ENCODE measurements around the gene CYSRT1. TPM values are rescaled to one million over a fixed set of nuclear protein-coding genes. Genes with fewer than 3 reads are reported as not detected.
"Not testable (repeated sequence)": the region's sequence is repeated elsewhere in the genome, so short reads cannot be mapped to it uniquely, and the experiment has no call there.

CYSRT1 gene
- total RNA-seq, 8 experiments from 2014 or later = 1.2 to 4.7 (median 1.3) TPM

GRCh38 chr9:137233143-137233980 lies 8.4 kb downstream of the CYSRT1 start:
- no peak for ATAC-seq (replicated peaks in 6 of 8)
- 50 to 60% methylated on average over 1 to 2 of the region's 40 CpGs; no CpG with 5 or more reads in 8 of the 10 experiments for WGBS, 10 experiments
- H3K4me1 ChIP-seq (replicated peaks in 1 of 2) = peaks cover 5 to 13% of the 10 kb centered on the region in 2 donors
- in situ Hi-C loops (cut with MboI; ENCODE audit: low pct_unique_long_range_greater_than_20kb in 2 of 9, low sequenced_read_pairs in 9 of 9, unreplicated experiment in 9 of 9) = loop anchor here in 1 of 9 experiments (25.0 kb wide), 1 partner anchor 121 kb away; the partner anchor contains the start of gene DPP7
- H3K27ac ChIP-seq = no peak overlapping the region
- no peak overlapping the region for H3K4me3 ChIP-seq

DNA sequence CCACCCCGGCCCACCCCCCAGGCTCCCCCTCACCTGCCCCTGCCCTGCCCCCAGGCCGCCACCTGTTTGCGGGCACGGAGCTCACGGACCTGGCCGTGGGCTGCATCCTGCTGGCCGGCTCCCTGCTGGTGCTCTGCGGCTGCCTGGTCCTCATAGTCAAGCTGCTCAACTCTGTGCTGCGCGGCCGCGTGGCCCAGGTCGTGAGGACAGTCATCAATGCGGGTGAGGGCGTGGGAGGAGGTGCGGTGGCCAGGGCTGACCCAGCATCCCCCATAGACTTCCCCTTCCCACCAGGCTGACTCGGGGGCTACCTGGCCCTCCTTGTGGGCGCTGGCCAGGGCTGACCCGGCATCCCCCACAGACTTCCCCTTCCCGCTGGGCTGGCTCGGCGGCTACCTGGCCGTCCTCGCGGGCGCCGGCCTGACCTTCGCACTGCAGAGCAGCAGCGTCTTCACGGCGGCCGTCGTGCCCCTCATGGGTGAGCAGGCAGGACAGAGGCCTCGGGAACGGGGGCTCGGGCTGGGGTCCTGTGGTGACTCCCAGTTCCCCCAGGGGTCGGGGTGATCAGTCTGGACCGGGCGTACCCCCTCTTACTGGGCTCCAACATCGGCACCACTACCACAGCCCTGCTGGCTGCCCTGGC lies 9.2 kb downstream of the CYSRT1 start:
- in situ Hi-C loops (cut with MboI; ENCODE audit: low pct_unique_long_range_greater_than_20kb in 2 of 9, low sequenced_read_pairs in 9 of 9, unreplicated experiment in 9 of 9) = loop anchor here in 1 of 9 experiments (25.0 kb wide), 1 partner anchor 122 kb away; the partner anchor contains the start of gene DPP7
- H3K4me3 ChIP-seq = no peak overlapping the region
- H3K27ac ChIP-seq = no peak overlapping the region
- ATAC-seq (replicated peaks in 6 of 8) = no peak
- WGBS, 10 experiments = 60 to 82% (median 80%) methylated on average over 1 to 19 of the region's 40 CpGs; no CpG with 5 or more reads in 5 of the 10 experiments
- peaks cover 5 to 14% of the 10 kb centered on the region in 2 donors for H3K4me1 ChIP-seq (replicated peaks in 1 of 2)

DNA sequence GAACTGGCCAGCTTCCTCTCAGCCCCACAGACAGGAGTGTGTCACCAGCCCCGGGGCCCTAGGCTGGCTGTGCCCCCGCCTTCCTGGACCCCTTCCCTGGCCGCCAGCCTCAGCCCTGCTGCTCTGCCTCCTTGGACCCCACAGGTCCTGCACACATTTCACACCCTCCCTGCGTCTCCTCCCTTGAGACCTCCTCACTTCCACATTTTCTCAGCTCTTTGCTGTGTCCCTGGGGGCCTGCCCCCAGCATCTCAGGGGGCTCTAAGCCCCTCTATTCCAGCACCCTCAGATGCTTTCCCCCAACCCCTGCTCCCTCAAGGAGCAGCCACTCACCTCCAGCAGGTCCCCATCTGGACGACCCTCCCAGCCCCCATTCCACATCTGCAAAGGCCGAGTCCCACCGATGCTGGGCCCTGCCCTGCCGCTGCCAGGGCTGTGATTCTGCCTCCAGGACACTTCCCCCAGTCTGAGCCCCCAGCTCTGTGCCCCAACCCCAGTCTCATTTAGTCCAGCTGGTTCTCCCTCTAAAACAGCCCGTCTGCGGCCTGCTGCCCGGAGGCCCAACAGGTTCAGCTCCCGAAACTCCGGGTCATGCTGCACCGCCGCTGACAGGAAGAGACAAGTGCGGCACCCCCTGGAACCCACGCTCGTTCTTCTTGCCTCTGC lies 9.9 kb downstream of the CYSRT1 start:
- ATAC-seq (replicated peaks in 6 of 8) = no peak
- WGBS, 10 experiments = 80 to 90% (median 83%) methylated on average over 1 to 2 of the region's 18 CpGs; no CpG with 5 or more reads in 7 of the 10 experiments
- Histone ChIP-seq H3K4me3 (no peak overlapping the region), H3K27ac (no peak overlapping the region), H3K4me1 (replicated peaks in 1 of 2) (peaks cover 9 to 19% of the 10 kb centered on the region in 2 donors)
- in situ Hi-C loops (cut with MboI; ENCODE audit: low pct_unique_long_range_greater_than_20kb in 2 of 9, low sequenced_read_pairs in 9 of 9, unreplicated experiment in 9 of 9) = loop anchor here in 1 of 9 experiments (25.0 kb wide), 1 partner anchor 123 kb away; the partner anchor contains the start of gene DPP7

DNA sequence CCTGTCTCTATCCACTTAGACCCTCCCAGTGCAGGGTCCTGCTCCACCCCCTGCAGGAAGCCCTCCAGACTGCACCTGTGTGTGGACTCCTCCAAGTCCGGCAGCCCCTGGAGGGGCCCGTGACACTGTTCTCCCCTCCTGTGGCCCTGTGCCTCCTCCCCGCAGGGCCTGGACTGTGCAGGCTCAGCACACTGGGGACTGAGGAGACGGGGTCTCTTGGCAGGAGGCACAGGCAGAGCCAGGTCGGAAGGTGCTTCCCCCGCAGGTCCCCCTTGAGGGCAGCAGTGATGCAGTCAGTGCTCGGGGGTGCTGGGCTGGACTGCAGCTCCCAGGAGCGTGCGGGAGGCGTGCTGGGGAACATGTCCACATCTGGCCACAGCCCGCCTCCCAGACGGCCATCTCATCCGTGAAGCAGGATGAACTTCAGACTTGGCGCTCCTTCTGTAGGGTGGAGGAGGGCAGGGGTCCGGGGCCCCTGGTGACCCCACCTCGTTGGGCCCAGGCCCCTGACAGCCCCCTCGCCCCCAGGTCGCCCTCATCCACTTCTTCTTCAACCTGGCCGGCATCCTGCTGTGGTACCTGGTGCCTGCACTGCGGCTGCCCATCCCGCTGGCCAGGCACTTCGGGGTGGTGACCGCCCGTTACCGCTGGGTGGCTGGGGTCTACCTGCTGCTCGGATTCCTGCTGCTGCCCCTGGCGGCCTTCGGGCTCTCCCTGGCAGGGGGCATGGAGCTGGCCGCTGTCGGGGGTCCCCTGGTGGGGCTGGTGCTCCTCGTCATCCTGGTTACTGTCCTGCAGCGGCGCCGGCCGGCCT lies 10.7 kb downstream of the CYSRT1 start:
- ATAC-seq (replicated peaks in 6 of 8) = no peak
- Histone ChIP-seq H3K4me1 (replicated peaks in 1 of 2) (peaks cover 9 to 19% of the 10 kb centered on the region in 2 donors), H3K4me3 (no peak overlapping the region), H3K27ac (no peak overlapping the region)
- in situ Hi-C loops (cut with MboI; ENCODE audit: low pct_unique_long_range_greater_than_20kb in 2 of 9, low sequenced_read_pairs in 9 of 9, unreplicated experiment in 9 of 9) = loop anchor here in 1 of 9 experiments (25.0 kb wide), 1 partner anchor 123 kb away; the partner anchor contains the start of gene DPP7
- 40 to 100% methylated on average over 1 to 2 of the region's 35 CpGs; no CpG with 5 or more reads in 8 of the 10 experiments for WGBS, 10 experiments

DNA sequence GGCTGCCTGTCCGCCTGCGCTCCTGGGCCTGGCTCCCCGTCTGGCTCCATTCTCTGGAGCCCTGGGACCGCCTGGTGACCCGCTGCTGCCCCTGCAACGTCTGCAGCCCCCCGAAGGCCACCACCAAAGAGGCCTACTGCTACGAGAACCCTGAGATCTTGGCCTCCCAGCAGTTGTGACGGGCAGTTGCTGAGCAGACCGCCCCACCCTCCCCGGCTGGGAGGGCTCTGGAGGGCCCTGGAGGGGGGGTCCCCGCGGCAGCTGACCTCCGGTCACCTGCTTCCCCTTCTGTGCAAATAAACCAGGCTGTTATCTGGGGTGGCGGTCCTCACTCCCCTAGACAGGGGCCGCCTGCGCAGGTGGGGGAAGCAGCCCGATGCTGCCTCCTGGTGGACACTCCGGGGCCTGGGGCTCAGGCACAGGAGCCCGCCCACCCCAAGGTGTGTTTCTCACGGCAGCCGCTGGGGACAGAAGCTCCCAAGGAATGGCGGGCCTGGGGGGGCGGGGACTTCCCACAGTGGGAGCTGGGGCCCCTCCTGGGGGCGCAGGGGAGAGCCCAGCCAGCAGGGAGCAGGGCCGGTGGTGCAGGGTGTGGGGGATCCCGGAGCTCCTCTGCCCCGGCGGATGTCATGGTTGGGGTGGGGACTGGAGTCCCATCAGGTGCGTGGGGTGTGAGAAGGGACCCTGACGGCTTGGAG lies 11.4 kb downstream of the CYSRT1 start:
- H3K27ac ChIP-seq = peak overlapping the region in 1 of 2 donors; percentile 8
- ATAC-seq (replicated peaks in 6 of 8) = peak; percentile 4 to 46 (median 21)
- peaks cover 9 to 19% of the 10 kb centered on the region in 2 donors for H3K4me1 ChIP-seq (replicated peaks in 1 of 2)

DNA sequence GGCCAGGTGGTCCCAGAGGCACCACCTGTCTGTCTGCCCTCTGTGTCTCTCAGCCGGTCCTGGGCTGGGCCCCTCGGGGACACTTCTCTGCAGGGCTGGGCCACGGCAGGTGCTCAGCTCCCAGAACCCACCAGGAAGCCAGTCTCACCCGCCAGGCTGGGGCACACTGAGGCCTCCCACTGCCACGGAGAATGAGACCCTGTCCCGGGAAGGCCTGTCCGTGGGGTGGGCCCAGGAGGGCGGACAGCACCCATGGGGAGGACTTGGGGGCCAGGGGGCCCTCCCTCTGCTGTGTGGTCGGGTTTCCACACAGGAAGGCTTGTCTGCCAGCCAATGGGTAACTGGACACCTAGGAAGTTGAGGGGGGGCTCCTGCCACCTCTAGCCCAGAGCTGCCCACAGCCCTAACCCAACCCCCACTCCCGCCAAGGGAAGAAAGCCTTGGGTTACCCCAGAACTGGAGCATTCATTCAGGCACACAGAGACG lies 12.0 kb downstream of the CYSRT1 start:
- no peak overlapping the region for H3K4me3 ChIP-seq
- in situ Hi-C loops (cut with MboI; ENCODE audit: low pct_unique_long_range_greater_than_20kb in 2 of 9, low sequenced_read_pairs in 9 of 9, unreplicated experiment in 9 of 9) = loop anchor here in 1 of 9 experiments (25.0 kb wide), 1 partner anchor 125 kb away; the partner anchor contains the start of gene DPP7
- ATAC-seq (replicated peaks in 6 of 8) = no peak
- 47% methylated on average over 3 of the region's 11 CpGs; no CpG with 5 or more reads in 9 of the 10 experiments for WGBS, 10 experiments
- H3K27ac ChIP-seq = peak overlapping the region in 1 of 2 donors; percentile 8
- H3K4me1 ChIP-seq (replicated peaks in 1 of 2) = peaks cover 9 to 19% of the 10 kb centered on the region in 2 donors

More for the DNA sequence above, 11.4 kb downstream of the CYSRT1 start:
- 0 to 40% methylated on average over 1 to 5 of the region's 31 CpGs; no CpG with 5 or more reads in 8 of the 10 experiments for WGBS, 10 experiments
- no peak overlapping the region for H3K4me3 ChIP-seq
- in situ Hi-C loops (cut with MboI; ENCODE audit: low pct_unique_long_range_greater_than_20kb in 2 of 9, low sequenced_read_pairs in 9 of 9, unreplicated experiment in 9 of 9) = loop anchor here in 1 of 9 experiments (25.0 kb wide), 1 partner anchor 124 kb away; the partner anchor contains the start of gene DPP7

DNA sequence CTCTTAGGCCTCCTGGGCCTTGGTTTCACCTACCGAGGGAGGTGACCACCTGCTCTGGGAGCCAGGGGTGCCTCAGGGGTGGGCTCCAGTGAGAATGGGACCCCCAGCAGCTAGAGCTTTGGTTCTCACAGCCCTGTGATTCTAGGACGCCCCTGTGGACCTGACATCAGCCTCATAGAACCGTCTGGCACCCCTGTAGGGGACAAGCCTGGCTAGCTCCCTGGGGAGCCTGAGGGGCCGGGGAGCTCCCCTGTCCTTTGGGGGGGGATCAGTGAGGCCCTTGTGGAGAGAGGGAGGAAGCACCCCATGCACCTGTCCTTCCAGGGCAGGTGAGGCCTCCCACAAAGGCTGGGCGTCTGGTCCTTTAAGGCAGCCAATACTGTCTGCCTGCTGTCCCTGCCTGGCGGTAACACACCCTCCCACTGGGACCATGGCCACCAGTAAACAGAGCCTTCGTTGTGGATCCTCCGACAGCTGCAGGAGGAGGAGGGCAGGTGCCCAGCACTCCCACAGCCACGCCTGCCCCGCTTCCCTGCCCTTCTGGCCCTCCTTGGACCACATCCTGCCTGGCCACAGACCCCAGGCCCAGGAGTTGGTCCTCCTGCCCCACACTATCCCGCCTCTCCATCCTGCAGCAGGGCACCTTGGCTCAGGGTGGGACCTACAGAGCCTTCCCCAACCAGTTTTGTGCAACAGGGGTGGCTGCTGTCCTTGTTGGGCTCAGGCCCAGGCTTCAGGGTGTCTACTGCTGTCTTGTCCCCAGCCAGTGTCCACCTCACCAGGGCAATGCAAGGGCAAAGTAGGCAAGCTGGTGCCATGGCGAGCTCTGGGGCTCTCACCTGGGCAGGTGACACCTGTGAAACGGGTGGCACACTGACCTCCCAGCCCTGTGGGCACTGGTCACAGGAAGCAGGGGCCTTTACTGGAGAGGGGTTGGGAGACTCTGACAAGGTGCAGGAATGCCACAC lies 13.1 kb downstream of the CYSRT1 start:
- Histone ChIP-seq H3K4me1 (replicated peaks in 1 of 2) (peaks cover 13 to 27% of the 10 kb centered on the region in 2 donors), H3K27ac (no peak overlapping the region), H3K4me3 (no peak overlapping the region)
- in situ Hi-C loops (cut with MboI; ENCODE audit: low pct_unique_long_range_greater_than_20kb in 2 of 9, low sequenced_read_pairs in 9 of 9, unreplicated experiment in 9 of 9) = loop anchor here in 1 of 9 experiments (25.0 kb wide), 1 partner anchor 126 kb away; the partner anchor contains the start of gene DPP7
- 49 to 100% (median 85%) methylated on average over 1 to 3 of the region's 13 CpGs; no CpG with 5 or more reads in 4 of the 10 experiments for WGBS, 10 experiments
- no peak for ATAC-seq (replicated peaks in 6 of 8)

DNA sequence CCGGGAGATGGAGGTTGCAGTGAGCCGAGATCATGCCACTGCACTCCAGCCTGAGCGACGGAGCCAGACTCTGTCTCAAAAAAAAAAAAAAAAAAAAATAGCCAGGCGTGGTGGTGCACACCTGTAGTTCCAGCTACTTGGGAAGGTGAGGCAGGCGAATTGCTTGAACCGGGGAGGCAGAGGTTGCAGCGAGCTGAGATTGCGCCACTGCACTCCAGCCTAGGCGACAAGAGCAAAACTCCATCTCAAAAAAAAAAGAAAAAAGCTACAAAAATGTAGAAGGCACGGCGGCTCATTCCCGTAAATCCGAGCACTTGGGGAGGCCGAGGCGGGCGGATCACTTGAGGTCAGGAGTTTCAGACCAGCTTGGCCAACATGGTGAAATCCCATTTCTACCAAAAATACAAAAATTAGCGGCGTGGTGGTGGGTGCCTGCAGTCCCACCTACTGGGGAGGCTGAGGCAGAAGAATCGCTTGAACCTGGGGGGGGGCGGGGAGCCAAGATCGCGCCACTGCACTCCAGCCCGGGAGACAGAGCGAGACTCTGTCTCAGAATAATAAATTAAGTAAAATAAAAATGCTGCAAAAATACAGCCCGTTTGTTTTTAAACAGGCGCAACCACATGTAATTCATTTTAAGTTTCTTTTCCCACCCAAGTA lies 14.7 kb downstream of the CYSRT1 start:
- peaks cover 13 to 27% of the 10 kb centered on the region in 2 donors for H3K4me1 ChIP-seq (replicated peaks in 1 of 2)
- in situ Hi-C loops (cut with MboI; ENCODE audit: low pct_unique_long_range_greater_than_20kb in 2 of 9, low sequenced_read_pairs in 9 of 9, unreplicated experiment in 9 of 9) = loop anchor here in 1 of 9 experiments (25.0 kb wide), 1 partner anchor 127 kb away; the partner anchor contains the start of gene DPP7
- peak overlapping the region; percentile 43 to 64 (median 56) for H3K4me3 ChIP-seq
- WGBS, 10 experiments = 13 to 94% (median 52%) methylated on average over 3 to 18 of the region's 27 CpGs
- peak overlapping the region; percentile 83 to 92 for H3K27ac ChIP-seq
- not testable (repeated sequence) for ATAC-seq (replicated peaks in 6 of 8)

- ATAC-seq (replicated peaks in 6 of 8) = peak; percentile 26 to 39 (median 31)
- WGBS, 10 experiments = 0 to 15% (median 2%) methylated on average over 10 to 12 of the region's 58 CpGs; no CpG with 5 or more reads in 7 of the 10 experiments
These were observed 15.4 kb downstream of the CYSRT1 start for GRCh38 chr9:137240318-137240840.

More at GRCh38 chr9:137240318-137240840, 15.4 kb downstream of the CYSRT1 start:
- peak overlapping the region; percentile 83 to 92 for H3K27ac ChIP-seq
- in situ Hi-C loops (cut with MboI; ENCODE audit: low pct_unique_long_range_greater_than_20kb in 2 of 9, low sequenced_read_pairs in 9 of 9, unreplicated experiment in 9 of 9) = loop anchor here in 1 of 9 experiments (25.0 kb wide), 1 partner anchor 128 kb away; the partner anchor contains the start of gene DPP7
- peaks cover 13 to 27% of the 10 kb centered on the region in 2 donors for H3K4me1 ChIP-seq (replicated peaks in 1 of 2)
- H3K4me3 ChIP-seq = peak overlapping the region; percentile 43 to 64 (median 56)

Data from motor neuron (in vitro differentiated cells).